ENCODE data around the gene CAPN14. TPM values are rescaled to one million over a fixed set of nuclear protein-coding genes. Genes with fewer than 3 reads are reported as not detected.

The CAPN14 gene
- total RNA-seq, 2 donors from 2014 or later: 0.08 TPM; not detected in 1

GRCh38 chr2:31192851-31193392, 24.4 kb downstream of the CAPN14 start:
- intact Hi-C loops (cut with DNase I): no loop called here
- Histone ChIP-seq H3K9me3 (no peaks in the 10 kb centered on the region), H3K9ac (ENCODE audit: low read depth in 2 of 2, low read length in 2 of 2) (no peak overlapping the region), H3K27me3 (no peaks in the 10 kb centered on the region), H3K27ac (no peak overlapping the region), H3K36me3 (no peaks in the 10 kb centered on the region), H3K4me1 (no peaks in the 10 kb centered on the region), H3K4me3 (no peak overlapping the region)
- DNase-seq: no peak
- no peak for TF ChIP-seq CTCF (IDR thresholded peaks at IDR 0.05)

- TF ChIP-seq CTCF (IDR thresholded peaks at IDR 0.05): no peak
- no peaks in the 10 kb centered on the region for H3K36me3 ChIP-seq
- H3K9me3 ChIP-seq: no peaks in the 10 kb centered on the region
- no peak overlapping the region for H3K4me3 ChIP-seq
- H3K4me1 ChIP-seq: no peaks in the 10 kb centered on the region
- no peak overlapping the region for H3K9ac ChIP-seq (ENCODE audit: low read depth in 2 of 2, low read length in 2 of 2)
- intact Hi-C loops (cut with DNase I): no loop called here
- H3K27me3 ChIP-seq: no peaks in the 10 kb centered on the region
- no peak for DNase-seq
- no peak overlapping the region for H3K27ac ChIP-seq
Observed at GRCh38 chr2:31192396-31192795, 24.9 kb downstream of the CAPN14 start.

- no peak overlapping the region for H3K9ac ChIP-seq (ENCODE audit: low read depth in 2 of 2, low read length in 2 of 2)
- H3K9me3 ChIP-seq: no peaks in the 10 kb centered on the region
- no peak for DNase-seq
- H3K4me1 ChIP-seq: no peaks in the 10 kb centered on the region
- no peaks in the 10 kb centered on the region for H3K27me3 ChIP-seq
- intact Hi-C loops (cut with DNase I): no loop called here
- TF ChIP-seq CTCF (IDR thresholded peaks at IDR 0.05): no peak
- H3K27ac ChIP-seq: no peak overlapping the region
- H3K4me3 ChIP-seq: no peak overlapping the region
- H3K36me3 ChIP-seq: no peaks in the 10 kb centered on the region
Observed at GRCh38 chr2:31191931-31192330, 25.4 kb downstream of the CAPN14 start.

GRCh38 chr2:31190188-31190587, 27.1 kb downstream of the CAPN14 start:
- DNase-seq: no peak
- no peaks in the 10 kb centered on the region for H3K27me3 ChIP-seq
- intact Hi-C loops (cut with DNase I): no loop called here
- H3K9ac ChIP-seq (ENCODE audit: low read depth in 2 of 2, low read length in 2 of 2): no peak overlapping the region
- no peak overlapping the region for H3K27ac ChIP-seq
- no peak for TF ChIP-seq CTCF (IDR thresholded peaks at IDR 0.05)
- H3K4me1 ChIP-seq: no peaks in the 10 kb centered on the region
- no peak overlapping the region for H3K4me3 ChIP-seq
- H3K9me3 ChIP-seq: no peaks in the 10 kb centered on the region
- no peaks in the 10 kb centered on the region for H3K36me3 ChIP-seq

GRCh38 chr2:31189141-31189540, 28.2 kb downstream of the CAPN14 start:
- H3K4me1 ChIP-seq: no peaks in the 10 kb centered on the region
- no peak overlapping the region for H3K9ac ChIP-seq (ENCODE audit: low read depth in 2 of 2, low read length in 2 of 2)
- no peak overlapping the region for H3K4me3 ChIP-seq
- intact Hi-C loops (cut with DNase I): no loop called here
- no peaks in the 10 kb centered on the region for H3K27me3 ChIP-seq
- no peaks in the 10 kb centered on the region for H3K36me3 ChIP-seq
- TF ChIP-seq CTCF (IDR thresholded peaks at IDR 0.05): no peak
- no peak overlapping the region for H3K27ac ChIP-seq
- no peak for DNase-seq
- no peaks in the 10 kb centered on the region for H3K9me3 ChIP-seq

All from colonic mucosa (tissue), 4 donors.